Panc1 (cell line): ENCODE measurements around the gene CYBRD1.

Source experiments
- POLR2AphosphoS5 ChIP-seq: IDR thresholded peaks from 2 replicates; pipeline ENCODE4 v1.6.1; 2012; ENCODE audit warnings: mild to moderate bottlenecking, low read depth, low read length, moderate library complexity
- TF ChIP-seq, protein P1 (sequence below): fragments of 450-650 bp; IDR thresholded peaks from 2 replicates; pipeline ENCODE4 v1.5.1; 2017; ENCODE audit warnings: mild to moderate bottlenecking

- TF ChIP-seq, protein P1, sequence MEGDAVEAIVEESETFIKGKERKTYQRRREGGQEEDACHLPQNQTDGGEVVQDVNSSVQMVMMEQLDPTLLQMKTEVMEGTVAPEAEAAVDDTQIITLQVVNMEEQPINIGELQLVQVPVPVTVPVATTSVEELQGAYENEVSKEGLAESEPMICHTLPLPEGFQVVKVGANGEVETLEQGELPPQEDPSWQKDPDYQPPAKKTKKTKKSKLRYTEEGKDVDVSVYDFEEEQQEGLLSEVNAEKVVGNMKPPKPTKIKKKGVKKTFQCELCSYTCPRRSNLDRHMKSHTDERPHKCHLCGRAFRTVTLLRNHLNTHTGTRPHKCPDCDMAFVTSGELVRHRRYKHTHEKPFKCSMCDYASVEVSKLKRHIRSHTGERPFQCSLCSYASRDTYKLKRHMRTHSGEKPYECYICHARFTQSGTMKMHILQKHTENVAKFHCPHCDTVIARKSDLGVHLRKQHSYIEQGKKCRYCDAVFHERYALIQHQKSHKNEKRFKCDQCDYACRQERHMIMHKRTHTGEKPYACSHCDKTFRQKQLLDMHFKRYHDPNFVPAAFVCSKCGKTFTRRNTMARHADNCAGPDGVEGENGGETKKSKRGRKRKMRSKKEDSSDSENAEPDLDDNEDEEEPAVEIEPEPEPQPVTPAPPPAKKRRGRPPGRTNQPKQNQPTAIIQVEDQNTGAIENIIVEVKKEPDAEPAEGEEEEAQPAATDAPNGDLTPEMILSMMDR, result no peak
- TF ChIP-seq POLR2AphosphoS5, result no peak
These were observed 42.2 kb downstream of the CYBRD1 start for GRCh38 chr2:171564463-171564862.
